GM21381 (cell line): ENCODE measurements around the gene ACKR2.

Experiments used
- ATAC-seq: cut with Tn5 transposase; IDR thresholded peaks from one replicate; pipeline ENCODE4 v1.9.1; 2021; ENCODE audit warnings: mild to moderate bottlenecking, moderate library complexity; ENCODE audit not compliant: unreplicated experiment

Gene ACKR2

GRCh38 chr3:42914771-42915515 lies 105.7 kb downstream of the ACKR2 start:
- ATAC-seq = no peak
